SK-N-SH (cell line): ENCODE results near the gene NUBP1. TPM values are rescaled to one million over a fixed set of nuclear protein-coding genes. Genes with fewer than 3 reads are reported as not detected.

ENCODE experiments used
- CTCF ChIA-PET: fragments of 300-600, 350-600 bp; formaldehyde crosslinking; extraction: SDS; loops from one replicate; lab custom pipeline; 2021; lab: Yijun Ruan, JAX
- POLR2A ChIA-PET: fragments of 350-600 bp; sonication (Branson Sonifier 250); formaldehyde crosslinking; extraction: SDS; loops from one replicate; lab custom pipeline; 2020; ENCODE audit warnings: antibody characterized with exemption, inconsistent platforms; lab: Yijun Ruan, JAX
- DNase-seq: peaks from one replicate; pipeline ENCODE4 v3.0.0; 2012
- H2AFZ ChIP-seq: fragments of 200-600 bp; sonication (generic); 2 replicates; pipeline ENCODE4 v1.8.1; 2016; ENCODE audit warnings: antibody characterized with exemption, mild to moderate bottlenecking, low read depth
- H3F3A ChIP-seq: fragments of 200-600 bp; sonication (generic); replicated peaks from 2 replicates; pipeline ENCODE3; 2016; ENCODE audit warnings: antibody characterized with exemption, mild to moderate bottlenecking; ENCODE audit not compliant: insufficient read depth
- H3K27ac ChIP-seq, 2 experiments: fragments of 200-500 bp in 1 of 2; fragments of 200-600 bp in 1 of 2; sonication (Bioruptor generic) in 1 of 2; sonication (generic), shearing (Covaris generic) in 1 of 2; 2 replicates each; pipeline versions ENCODE4 v1.5.1 to v1.6.1; 2014 to 2016; ENCODE audit warnings: low read depth in 2 of 2, inconsistent platforms in 1 of 2, low read length in 1 of 2, mild to moderate bottlenecking in 1 of 2, mixed read lengths in 1 of 2
- H3K27me3 ChIP-seq: fragments of 200-600 bp; sonication (generic), shearing (Covaris generic); 2 replicates; pipeline ENCODE4 v1.6.1; 2016; ENCODE audit warnings: mixed run types; ENCODE audit not compliant: insufficient read depth
- H3K36me3 ChIP-seq, 2 experiments: fragments of 200-500 bp in 1 of 2; fragments of 200-600 bp in 1 of 2; sonication (Bioruptor generic) in 1 of 2; sonication (generic) in 1 of 2; replicated peaks in 1 of 2; 2 replicates each; pipeline versions ENCODE3 to v1.5.1; 2014 to 2016; ENCODE audit warnings: low read length in 1 of 2, mild to moderate bottlenecking in 1 of 2; ENCODE audit not compliant: insufficient read depth in 2 of 2, control insufficient read depth in 1 of 2
- H3K4me1 ChIP-seq, 2 experiments: fragments of 200-500 bp in 1 of 2; fragments of 200-600 bp in 1 of 2; sonication (Bioruptor generic) in 1 of 2; sonication (generic), shearing (Covaris generic) in 1 of 2; 2 replicates each; pipeline versions ENCODE4 v1.5.1 to v1.6.1; 2014 to 2016; ENCODE audit warnings: low read depth in 1 of 2, low read length in 1 of 2, mixed run types in 1 of 2; ENCODE audit not compliant: insufficient read depth in 2 of 2, control insufficient read depth in 1 of 2
- H3K4me2 ChIP-seq: fragments of 200-600 bp; sonication (generic), shearing (Covaris generic); 2 replicates; pipeline ENCODE4 v1.6.1; 2017; ENCODE audit warnings: mixed run types
- H3K4me3 ChIP-seq, 2 experiments: fragments of 200-500 bp in 1 of 2; fragments of 200-600 bp in 1 of 2; sonication (Bioruptor generic) in 1 of 2; sonication (generic), shearing (Covaris generic) in 1 of 2; 2 replicates each; pipeline versions ENCODE4 v1.5.1 to v1.8.1; 2014 to 2016; ENCODE audit warnings: low read depth in 2 of 2, inconsistent platforms in 1 of 2, low read length in 1 of 2, mild to moderate bottlenecking in 1 of 2, mixed read lengths in 1 of 2, moderate library complexity in 1 of 2
- H3K79me2 ChIP-seq: fragments of 200-600 bp; sonication (generic); 2 replicates; pipeline ENCODE4 v1.8.1; 2017; ENCODE audit warnings: mild to moderate bottlenecking; ENCODE audit not compliant: insufficient read depth
- H3K9ac ChIP-seq: fragments of 200-600 bp; sonication (generic); 2 replicates; pipeline ENCODE4 v1.6.1; 2017; ENCODE audit warnings: mixed run types
- H3K9me2 ChIP-seq: fragments of 200-600 bp; sonication (generic); 2 replicates; pipeline ENCODE4 v1.6.1; 2017; ENCODE audit warnings: mixed run types
- H3K9me3 ChIP-seq: fragments of 200-600 bp; sonication (generic); 2 replicates; pipeline ENCODE4 v1.6.1; 2017; ENCODE audit warnings: mixed run types, mild to moderate bottlenecking, moderate library complexity
- H4K20me1 ChIP-seq: fragments of 200-600 bp; sonication (generic); 2 replicates; pipeline ENCODE4 v1.6.1; 2017; ENCODE audit warnings: mild to moderate bottlenecking, mixed run types; ENCODE audit not compliant: insufficient read depth
- FOXJ3 ChIP-seq: sonication (generic); formaldehyde crosslinking; IDR thresholded peaks from 2 replicates; pipeline ENCODE4 v1.5.1; 2020; ENCODE audit warnings: mild to moderate bottlenecking, missing genetic modification reagents
- FOXM1 ChIP-seq: IDR thresholded peaks from 2 replicates; pipeline ENCODE4 v1.4.0; 2012; ENCODE audit warnings: low read depth, mild to moderate bottlenecking
- JUND ChIP-seq: IDR thresholded peaks from 2 replicates; pipeline ENCODE4 v1.4.0; 2012
- NFIC ChIP-seq: IDR thresholded peaks from 2 replicates; pipeline ENCODE4 v1.4.0; 2012; ENCODE audit warnings: borderline replicate concordance
- NRF1 ChIP-seq: IDR thresholded peaks from 2 replicates; pipeline ENCODE4 v1.6.1; 2012; ENCODE audit warnings: low read depth, mild to moderate bottlenecking, low read length
- POLR2AphosphoS5 ChIP-seq: IDR thresholded peaks from 2 replicates; pipeline ENCODE4 v1.6.1; 2012; ENCODE audit warnings: low read depth, low read length
- RCOR1 ChIP-seq: fragments of 150-350 bp; IDR thresholded peaks from 2 replicates; pipeline ENCODE4 v1.6.1; 2017; ENCODE audit warnings: antibody characterized with exemption, low read length
- TCF12 ChIP-seq: IDR thresholded peaks from 2 replicates; pipeline ENCODE4 v1.4.0; 2012
- YY1 ChIP-seq: IDR thresholded peaks from 2 replicates; pipeline ENCODE4 v1.4.0; 2012; ENCODE audit warnings: low read depth, mild to moderate bottlenecking
- WGBS: methylation state at CpG from one replicate; pipeline ENCODE4 v1.1.6; 2017; ENCODE audit warnings: low lambda C conversion rate; 5-methylcytosine and 5-hydroxymethylcytosine counted together
- polyA plus RNA-seq, 3 experiments: library from polyadenylated mRNA; depleted of rRNA; stranded (reverse); fragments of >200 nt; gene quantifications; 2 replicates each; pipeline ENCODE4 v1.2.3, GENCODE V29; 2012
- TF ChIP-seq, protein P1 (sequence below): IDR thresholded peaks from 2 replicates; pipeline ENCODE4; 2012
- TF ChIP-seq, protein P2 (sequence below): IDR thresholded peaks from 2 replicates; pipeline ENCODE4 v1.6.1; 2012; ENCODE audit warnings: mild to moderate bottlenecking, low read depth, low read length, moderate library complexity
- TF ChIP-seq, protein P3 (sequence below): fragments of 150-350 bp; IDR thresholded peaks from 2 replicates; pipeline ENCODE4 v1.6.1; 2017; ENCODE audit warnings: antibody characterized with exemption, low read length, low read depth, borderline replicate concordance
- TF ChIP-seq, protein P4 (sequence below): fragments of 150-350 bp; IDR thresholded peaks from 2 replicates; pipeline ENCODE4 v1.6.1; 2016; ENCODE audit warnings: mild to moderate bottlenecking, low read depth, low read length

The NUBP1 gene
- polyA plus RNA-seq, 1 of the 3 experiments (the other 2 are of a cell fraction), result 49.8 TPM

DNA sequence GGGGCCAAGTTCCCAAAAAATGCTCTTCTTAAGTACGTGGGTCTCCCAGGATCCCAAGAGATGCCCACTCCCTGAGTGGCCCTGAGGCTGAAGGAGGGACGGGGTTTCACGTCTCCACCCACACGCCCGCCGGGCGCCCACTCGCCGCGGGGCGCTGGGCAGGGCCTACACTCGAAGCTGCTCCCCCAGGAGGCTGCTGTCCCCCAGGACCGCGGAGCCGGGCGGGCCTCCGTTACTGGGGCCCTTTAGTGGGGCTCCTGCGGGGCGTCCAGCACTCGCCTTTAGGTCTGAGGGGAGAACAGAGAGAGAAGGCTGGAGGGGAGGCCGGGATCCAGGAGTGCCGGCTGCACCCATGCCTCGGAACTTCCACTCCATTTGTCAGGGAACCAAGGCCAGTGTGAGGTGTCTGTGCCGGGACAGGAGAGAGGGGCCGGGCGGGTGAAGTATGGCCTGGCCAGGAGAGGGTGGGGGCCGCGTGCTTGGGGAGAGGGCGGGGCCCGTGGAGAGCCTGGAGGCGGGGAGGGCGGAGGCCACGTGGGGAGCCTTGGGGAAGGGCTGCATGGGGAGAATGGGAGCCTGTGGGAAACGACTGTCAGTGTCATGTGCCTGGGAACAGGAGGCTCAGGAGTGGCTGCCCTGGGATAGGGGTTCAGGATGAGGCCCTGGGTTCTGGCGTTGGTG lies 18.8 kb downstream of the NUBP1 start:
- H3K4me2 ChIP-seq, result no peak overlapping the region
- POLR2A ChIA-PET, result no interaction called here

More for the DNA sequence above, 18.8 kb downstream of the NUBP1 start:
- Histone ChIP-seq H3K27ac (no peak overlapping the region), H3K4me1 (peaks cover 0 to 6% of the 10 kb centered on the region in 2 experiments; a peak in 1 of 4 replicates), H3F3A (no peaks in the 10 kb centered on the region), H3K27me3 (no peaks in the 10 kb centered on the region), H3K9ac (no peak overlapping the region), H4K20me1 (no peaks in the 10 kb centered on the region), H3K4me3 (no peak overlapping the region), H3K36me3 (peaks cover 21 to 36% of the 10 kb centered on the region in 2 experiments), H3K9me2 (no peaks in the 10 kb centered on the region), H3K9me3 (no peaks in the 10 kb centered on the region), H2AFZ (no peak overlapping the region), H3K79me2 (no peaks in the 10 kb centered on the region)
- 93% methylated on average over 26 of the region's 35 CpGs for WGBS
- no peak for DNase-seq
- CTCF ChIA-PET, result interaction anchor here (1.5 kb wide), 1 partner anchor 16 kb away, joined by 3 read pairs; no protein-coding TSS in a partner anchor
- TF ChIP-seq, protein P1, sequence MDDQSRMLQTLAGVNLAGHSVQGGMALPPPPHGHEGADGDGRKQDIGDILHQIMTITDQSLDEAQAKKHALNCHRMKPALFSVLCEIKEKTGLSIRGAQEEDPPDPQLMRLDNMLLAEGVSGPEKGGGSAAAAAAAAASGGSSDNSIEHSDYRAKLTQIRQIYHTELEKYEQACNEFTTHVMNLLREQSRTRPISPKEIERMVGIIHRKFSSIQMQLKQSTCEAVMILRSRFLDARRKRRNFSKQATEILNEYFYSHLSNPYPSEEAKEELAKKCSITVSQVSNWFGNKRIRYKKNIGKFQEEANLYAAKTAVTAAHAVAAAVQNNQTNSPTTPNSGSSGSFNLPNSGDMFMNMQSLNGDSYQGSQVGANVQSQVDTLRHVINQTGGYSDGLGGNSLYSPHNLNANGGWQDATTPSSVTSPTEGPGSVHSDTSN, result no peak
- TF ChIP-seq NFIC (no peak), NRF1 (no peak), FOXJ3 (CRISPR knock-in tag) (no peak), POLR2AphosphoS5 (no peak), JUND (no peak), TCF12 (no peak), YY1 (no peak), FOXM1 (no peak), RCOR1 (no peak)
- TF ChIP-seq, protein P2, sequence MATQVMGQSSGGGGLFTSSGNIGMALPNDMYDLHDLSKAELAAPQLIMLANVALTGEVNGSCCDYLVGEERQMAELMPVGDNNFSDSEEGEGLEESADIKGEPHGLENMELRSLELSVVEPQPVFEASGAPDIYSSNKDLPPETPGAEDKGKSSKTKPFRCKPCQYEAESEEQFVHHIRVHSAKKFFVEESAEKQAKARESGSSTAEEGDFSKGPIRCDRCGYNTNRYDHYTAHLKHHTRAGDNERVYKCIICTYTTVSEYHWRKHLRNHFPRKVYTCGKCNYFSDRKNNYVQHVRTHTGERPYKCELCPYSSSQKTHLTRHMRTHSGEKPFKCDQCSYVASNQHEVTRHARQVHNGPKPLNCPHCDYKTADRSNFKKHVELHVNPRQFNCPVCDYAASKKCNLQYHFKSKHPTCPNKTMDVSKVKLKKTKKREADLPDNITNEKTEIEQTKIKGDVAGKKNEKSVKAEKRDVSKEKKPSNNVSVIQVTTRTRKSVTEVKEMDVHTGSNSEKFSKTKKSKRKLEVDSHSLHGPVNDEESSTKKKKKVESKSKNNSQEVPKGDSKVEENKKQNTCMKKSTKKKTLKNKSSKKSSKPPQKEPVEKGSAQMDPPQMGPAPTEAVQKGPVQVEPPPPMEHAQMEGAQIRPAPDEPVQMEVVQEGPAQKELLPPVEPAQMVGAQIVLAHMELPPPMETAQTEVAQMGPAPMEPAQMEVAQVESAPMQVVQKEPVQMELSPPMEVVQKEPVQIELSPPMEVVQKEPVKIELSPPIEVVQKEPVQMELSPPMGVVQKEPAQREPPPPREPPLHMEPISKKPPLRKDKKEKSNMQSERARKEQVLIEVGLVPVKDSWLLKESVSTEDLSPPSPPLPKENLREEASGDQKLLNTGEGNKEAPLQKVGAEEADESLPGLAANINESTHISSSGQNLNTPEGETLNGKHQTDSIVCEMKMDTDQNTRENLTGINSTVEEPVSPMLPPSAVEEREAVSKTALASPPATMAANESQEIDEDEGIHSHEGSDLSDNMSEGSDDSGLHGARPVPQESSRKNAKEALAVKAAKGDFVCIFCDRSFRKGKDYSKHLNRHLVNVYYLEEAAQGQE, result no peak
- TF ChIP-seq, protein P3, sequence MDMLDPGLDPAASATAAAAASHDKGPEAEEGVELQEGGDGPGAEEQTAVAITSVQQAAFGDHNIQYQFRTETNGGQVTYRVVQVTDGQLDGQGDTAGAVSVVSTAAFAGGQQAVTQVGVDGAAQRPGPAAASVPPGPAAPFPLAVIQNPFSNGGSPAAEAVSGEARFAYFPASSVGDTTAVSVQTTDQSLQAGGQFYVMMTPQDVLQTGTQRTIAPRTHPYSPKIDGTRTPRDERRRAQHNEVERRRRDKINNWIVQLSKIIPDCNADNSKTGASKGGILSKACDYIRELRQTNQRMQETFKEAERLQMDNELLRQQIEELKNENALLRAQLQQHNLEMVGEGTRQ, result no peak
- TF ChIP-seq, protein P4, sequence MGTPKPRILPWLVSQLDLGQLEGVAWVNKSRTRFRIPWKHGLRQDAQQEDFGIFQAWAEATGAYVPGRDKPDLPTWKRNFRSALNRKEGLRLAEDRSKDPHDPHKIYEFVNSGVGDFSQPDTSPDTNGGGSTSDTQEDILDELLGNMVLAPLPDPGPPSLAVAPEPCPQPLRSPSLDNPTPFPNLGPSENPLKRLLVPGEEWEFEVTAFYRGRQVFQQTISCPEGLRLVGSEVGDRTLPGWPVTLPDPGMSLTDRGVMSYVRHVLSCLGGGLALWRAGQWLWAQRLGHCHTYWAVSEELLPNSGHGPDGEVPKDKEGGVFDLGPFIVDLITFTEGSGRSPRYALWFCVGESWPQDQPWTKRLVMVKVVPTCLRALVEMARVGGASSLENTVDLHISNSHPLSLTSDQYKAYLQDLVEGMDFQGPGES, result no peak
